ENCODE data around the gene GALNT11. TPM values are rescaled to one million over a fixed set of nuclear protein-coding genes. Genes with fewer than 3 reads are reported as not detected.
A peak's percentile ranks its signal among the peaks of the same experiment; 100 is the strongest.
"Not testable (repeated sequence)": the region's sequence is repeated elsewhere in the genome, so short reads cannot be mapped to it uniquely, and the experiment has no call there.

GALNT11 gene
- total RNA-seq, 1 experiment from 2014 or later = 15.1 TPM

- no TSS peak for BruUV-seq (replicated peaks)
- H3K27me3 Mint-ChIP-seq (ENCODE audit: insufficient read depth, unreplicated experiment) = no peaks in the 10 kb centered on the region
- intact Hi-C loops (cut with micrococcal nuclease) = no loop called here
- no peak for TF ChIP-seq CTCF (IDR thresholded peaks at IDR 0.05; ENCODE audit: unreplicated experiment)
- no peak overlapping the region for H3K4me3 Mint-ChIP-seq (ENCODE audit: unreplicated experiment)
- H3K9me3 Mint-ChIP-seq (ENCODE audit: unreplicated experiment) = no peaks in the 10 kb centered on the region
- DNase-seq (ENCODE audit: unreplicated experiment) = no peak
- ChIA-PET POLR2A (no interaction called here), CTCF (no interaction called here)
- no peaks in the 10 kb centered on the region for H3K36me3 Mint-ChIP-seq (ENCODE audit: insufficient read depth, unreplicated experiment)
- peaks cover 5% of the 10 kb centered on the region for H3K4me1 Mint-ChIP-seq (ENCODE audit: insufficient read depth, unreplicated experiment)
- no peak overlapping the region for H3K27ac Mint-ChIP-seq (ENCODE audit: low read depth, unreplicated experiment)
Observed at GRCh38 chr7:152052771-152053170, 27.3 kb downstream of the GALNT11 start.

DNA sequence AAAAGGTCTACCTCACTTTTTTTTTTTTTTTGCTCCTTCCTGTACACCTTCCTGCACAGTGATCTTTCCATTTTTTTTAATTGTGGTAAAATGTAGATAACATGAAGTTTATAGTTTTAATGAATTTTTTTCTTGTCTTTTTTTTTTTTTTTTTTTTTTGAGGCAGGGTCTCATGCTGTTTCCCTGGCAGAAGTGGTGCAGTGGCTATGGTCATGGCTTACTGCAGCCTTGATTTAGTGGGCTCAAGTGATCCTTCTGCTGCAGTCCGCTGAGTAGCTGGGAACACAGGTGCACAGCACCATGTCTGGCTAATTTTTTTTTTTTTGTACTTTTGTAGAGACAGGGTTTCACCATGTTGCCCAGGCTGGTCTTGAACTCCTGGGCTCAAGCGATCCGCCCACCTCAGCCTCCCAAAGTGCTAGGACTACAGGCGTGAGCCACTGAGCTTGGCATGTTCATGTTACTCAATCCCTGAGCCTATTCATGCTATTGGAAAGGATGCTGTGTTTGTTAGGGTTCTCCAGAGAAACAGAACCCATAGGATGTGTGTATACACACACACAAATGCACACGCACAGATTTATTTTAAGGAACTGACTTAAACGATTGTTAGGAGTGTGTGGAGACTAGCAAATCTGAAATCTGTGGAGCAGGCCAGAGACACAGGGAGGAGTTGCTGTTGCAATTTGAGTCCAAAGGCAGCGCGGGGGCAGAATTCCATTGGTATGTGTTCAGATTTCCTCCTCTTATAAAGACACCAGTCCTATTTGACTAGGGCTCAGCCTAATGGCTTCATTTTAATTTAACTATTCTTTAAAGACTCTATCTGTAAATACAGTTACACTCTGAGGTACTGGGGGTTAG lies 29.1 kb downstream of the GALNT11 start:
- H3K9me3 Mint-ChIP-seq (ENCODE audit: unreplicated experiment) = no peaks in the 10 kb centered on the region
- H3K4me3 Mint-ChIP-seq (ENCODE audit: unreplicated experiment) = no peak overlapping the region
- intact Hi-C loops (cut with micrococcal nuclease) = no loop called here
- ChIA-PET CTCF (interaction anchor here (0.7 to 0.9 kb wide), 3 partner anchors 9 to 284 kb away, joined by 3 to 4 read pairs (median 4); no protein-coding TSS in a partner anchor), POLR2A (interaction anchor here (0.6 to 1.2 kb wide), 3 partner anchors 14 to 346 kb away, joined by 3 to 4 read pairs (median 4); no protein-coding TSS in a partner anchor)
- DNase-seq (ENCODE audit: unreplicated experiment) = peak; percentile 72
- TF ChIP-seq CTCF (IDR thresholded peaks at IDR 0.05; ENCODE audit: unreplicated experiment) = no peak
- no TSS peak for BruUV-seq (replicated peaks)
- no peaks in the 10 kb centered on the region for H3K36me3 Mint-ChIP-seq (ENCODE audit: insufficient read depth, unreplicated experiment)
- H3K4me1 Mint-ChIP-seq (ENCODE audit: insufficient read depth, unreplicated experiment) = peaks cover 5% of the 10 kb centered on the region
- H3K27ac Mint-ChIP-seq (ENCODE audit: low read depth, unreplicated experiment) = no peak overlapping the region
- no peaks in the 10 kb centered on the region for H3K27me3 Mint-ChIP-seq (ENCODE audit: insufficient read depth, unreplicated experiment)

- Mint-ChIP-seq H3K27ac (ENCODE audit: low read depth, unreplicated experiment) (no peak overlapping the region), H3K4me3 (ENCODE audit: unreplicated experiment) (no peak overlapping the region), H3K36me3 (ENCODE audit: insufficient read depth, unreplicated experiment) (no peaks in the 10 kb centered on the region), H3K27me3 (ENCODE audit: insufficient read depth, unreplicated experiment) (no peaks in the 10 kb centered on the region), H3K4me1 (ENCODE audit: insufficient read depth, unreplicated experiment) (peaks cover 5% of the 10 kb centered on the region), H3K9me3 (ENCODE audit: unreplicated experiment) (no peaks in the 10 kb centered on the region)
- intact Hi-C loops (cut with micrococcal nuclease) = no loop called here
- POLR2A ChIA-PET = no interaction called here
- no peak for DNase-seq (ENCODE audit: unreplicated experiment)
- CTCF ChIA-PET = no interaction called here
- no TSS peak for BruUV-seq (replicated peaks)
- no peak for TF ChIP-seq CTCF (IDR thresholded peaks at IDR 0.05; ENCODE audit: unreplicated experiment)
Observed at GRCh38 chr7:152056621-152057274, 31.3 kb downstream of the GALNT11 start.

GRCh38 chr7:152059311-152059710 lies 33.8 kb downstream of the GALNT11 start:
- ChIA-PET POLR2A (interaction anchor here (1.0 kb wide), 1 partner anchor 21 kb away, joined by 4 read pairs; no protein-coding TSS in a partner anchor), CTCF (interaction anchor here (0.6 to 0.7 kb wide), 2 partner anchors 11 to 22 kb away, joined by 3 read pairs; no protein-coding TSS in a partner anchor)
- Mint-ChIP-seq H3K27ac (ENCODE audit: low read depth, unreplicated experiment) (no peak overlapping the region), H3K36me3 (ENCODE audit: insufficient read depth, unreplicated experiment) (no peaks in the 10 kb centered on the region), H3K9me3 (ENCODE audit: unreplicated experiment) (no peaks in the 10 kb centered on the region), H3K27me3 (ENCODE audit: insufficient read depth, unreplicated experiment) (no peaks in the 10 kb centered on the region), H3K4me3 (ENCODE audit: unreplicated experiment) (no peak overlapping the region), H3K4me1 (ENCODE audit: insufficient read depth, unreplicated experiment) (peaks cover 5% of the 10 kb centered on the region)
- intact Hi-C loops (cut with micrococcal nuclease) = no loop called here
- no peak for TF ChIP-seq CTCF (IDR thresholded peaks at IDR 0.05; ENCODE audit: unreplicated experiment)
- DNase-seq (ENCODE audit: unreplicated experiment) = no peak
- BruUV-seq (replicated peaks) = no TSS peak

- POLR2A ChIA-PET; H3K9me3 Mint-ChIP-seq (ENCODE audit: unreplicated experiment); intact Hi-C loops (cut with micrococcal nuclease); H3K4me3 Mint-ChIP-seq (ENCODE audit: unreplicated experiment); DNase-seq (ENCODE audit: unreplicated experiment); CTCF ChIA-PET; H3K36me3 Mint-ChIP-seq (ENCODE audit: insufficient read depth, unreplicated experiment); H3K27me3 Mint-ChIP-seq (ENCODE audit: insufficient read depth, unreplicated experiment); BruUV-seq (replicated peaks); H3K27ac Mint-ChIP-seq (ENCODE audit: low read depth, unreplicated experiment); H3K4me1 Mint-ChIP-seq (ENCODE audit: insufficient read depth, unreplicated experiment): not testable (repeated sequence)
Observed at GRCh38 chr7:152061086-152061485, 35.6 kb downstream of the GALNT11 start.

DNA sequence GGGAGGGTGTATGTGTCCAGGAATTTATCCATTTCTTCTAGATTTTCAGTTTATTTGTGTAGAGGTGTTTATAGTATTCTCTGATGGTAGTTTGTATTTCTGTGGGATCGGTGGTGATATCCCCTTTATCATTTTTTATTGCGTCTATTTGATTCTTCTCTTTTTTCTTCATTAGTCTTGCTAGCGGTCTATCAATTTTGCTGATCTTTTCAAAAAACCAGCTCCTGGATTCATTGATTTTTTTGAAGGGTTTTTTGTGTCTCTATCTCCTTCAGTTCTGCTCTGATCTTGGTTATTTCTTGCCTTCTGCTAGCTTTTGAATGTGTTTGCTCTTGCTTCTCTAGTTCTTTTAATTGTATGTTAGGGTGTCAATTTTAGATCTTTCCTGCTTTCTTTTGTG lies 37.7 kb downstream of the GALNT11 start:
- intact Hi-C loops (cut with micrococcal nuclease); H3K27me3 Mint-ChIP-seq (ENCODE audit: insufficient read depth, unreplicated experiment); H3K36me3 Mint-ChIP-seq (ENCODE audit: insufficient read depth, unreplicated experiment); H3K4me1 Mint-ChIP-seq (ENCODE audit: insufficient read depth, unreplicated experiment); H3K9me3 Mint-ChIP-seq (ENCODE audit: unreplicated experiment); POLR2A ChIA-PET; H3K4me3 Mint-ChIP-seq (ENCODE audit: unreplicated experiment); BruUV-seq (replicated peaks); H3K27ac Mint-ChIP-seq (ENCODE audit: low read depth, unreplicated experiment); CTCF ChIA-PET; DNase-seq (ENCODE audit: unreplicated experiment): not testable (repeated sequence)
